RPMI7951 (cell line): ENCODE results near the gene ACE. TPM values are rescaled to one million over a fixed set of nuclear protein-coding genes. Genes with fewer than 3 reads are reported as not detected.

Experiments
- DNase-seq: peaks from one replicate; pipeline ENCODE4 v3.0.0-alpha.2; 2012; ENCODE audit warnings: low read depth
- total RNA-seq: library from RNA; depleted of rRNA; stranded (reverse); fragments of >200 nt; shearing (Covaris generic); gene quantifications from 2 replicates; pipeline ENCODE4 v1.2.3, GENCODE V29; 2014; rRNA removed

The ACE gene
- total RNA-seq, 1 experiment from 2014 or later: 0.72 TPM

DNA sequence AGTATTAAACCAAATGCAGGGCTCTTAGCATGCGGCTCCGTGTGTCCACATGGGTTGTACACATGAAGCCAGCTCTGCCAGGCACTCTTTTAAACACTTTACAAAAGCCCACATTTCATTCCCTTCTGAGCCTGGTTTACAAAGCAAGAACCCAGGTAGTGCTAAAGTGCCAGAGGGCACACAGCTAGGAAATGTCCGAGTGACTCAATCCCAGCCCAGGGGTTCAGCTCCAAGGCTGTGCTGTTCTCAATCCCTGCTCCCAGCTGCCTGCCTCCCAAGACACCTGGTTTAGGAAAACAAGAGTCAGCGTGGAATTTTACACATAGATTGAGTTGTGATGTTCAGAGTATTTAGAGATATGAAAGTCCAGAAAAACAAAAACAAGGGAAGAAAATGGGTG lies 60.1 kb downstream of the ACE start:
- DNase-seq: peak; percentile 58

DNA sequence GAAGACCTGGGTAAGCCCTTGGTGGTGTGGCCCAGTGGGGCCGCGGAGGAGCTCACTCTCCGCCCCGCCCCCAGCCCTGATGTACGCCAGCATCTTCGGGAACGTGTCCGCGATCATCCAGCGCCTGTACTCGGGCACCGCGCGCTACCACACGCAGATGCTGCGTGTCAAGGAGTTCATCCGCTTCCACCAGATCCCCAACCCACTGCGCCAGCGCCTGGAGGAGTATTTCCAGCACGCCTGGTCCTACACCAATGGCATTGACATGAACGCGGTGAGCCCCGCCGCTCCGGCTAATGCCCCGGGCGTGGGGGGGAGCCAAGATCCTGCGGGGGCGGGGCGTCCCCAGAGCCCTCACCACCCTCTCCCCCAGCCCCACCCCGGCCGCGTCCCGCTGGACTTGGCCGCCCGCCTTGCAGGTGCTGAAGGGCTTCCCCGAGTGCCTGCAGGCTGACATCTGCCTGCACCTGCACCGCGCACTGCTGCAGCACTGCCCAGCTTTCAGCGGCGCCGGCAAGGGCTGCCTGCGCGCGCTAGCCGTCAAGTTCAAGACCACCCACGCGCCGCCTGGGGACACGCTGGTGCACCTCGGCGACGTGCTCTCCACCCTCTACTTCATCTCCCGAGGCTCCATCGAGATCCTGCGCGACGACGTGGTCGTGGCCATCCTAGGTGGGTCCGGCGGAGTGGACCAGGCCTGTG lies 61.3 kb downstream of the ACE start:
- peak; percentile 5 for DNase-seq

DNA sequence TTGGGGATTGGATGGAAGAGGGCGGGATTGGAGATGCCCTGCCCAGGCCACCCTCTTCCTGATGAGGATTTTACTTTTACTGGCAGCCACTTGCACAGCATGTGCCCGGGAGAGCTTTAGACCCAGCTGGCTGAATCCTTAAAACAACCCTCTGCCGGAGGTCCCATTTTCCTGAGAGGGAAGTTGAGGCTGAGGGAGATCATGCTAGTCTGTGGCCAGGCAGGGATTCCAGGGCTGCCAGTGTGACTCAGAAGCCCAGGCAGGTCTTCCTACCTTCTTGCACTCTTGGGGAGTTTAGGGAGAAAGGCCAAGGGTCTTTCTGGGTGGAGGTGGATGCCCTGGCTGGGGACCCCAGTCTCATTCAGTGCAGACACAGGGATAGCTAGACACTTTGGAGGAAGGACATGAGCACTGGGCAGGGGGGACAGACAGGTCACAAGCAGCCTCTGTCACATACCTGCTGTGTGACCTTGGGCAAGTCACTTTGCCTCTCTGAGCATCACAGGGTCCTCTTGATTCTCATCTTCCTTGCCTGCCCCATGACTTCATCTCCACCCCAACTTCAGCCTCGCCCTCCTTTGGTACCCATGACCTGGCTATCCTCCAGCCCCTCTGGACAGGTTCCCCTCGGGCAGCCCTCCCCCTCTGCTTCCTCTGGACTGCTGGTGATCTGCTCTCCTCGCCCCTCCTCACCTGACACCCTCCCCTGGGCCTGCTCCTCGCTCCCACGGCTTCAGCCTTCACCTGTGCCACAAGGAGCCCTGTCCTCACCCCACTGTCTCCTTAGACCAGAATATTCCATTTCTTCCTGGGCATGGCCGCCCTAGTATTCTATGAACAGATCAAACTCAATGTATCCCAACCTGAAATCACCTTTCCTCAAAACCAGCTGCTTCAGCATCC lies 62.1 kb downstream of the ACE start:
- DNase-seq: no peak

DNA sequence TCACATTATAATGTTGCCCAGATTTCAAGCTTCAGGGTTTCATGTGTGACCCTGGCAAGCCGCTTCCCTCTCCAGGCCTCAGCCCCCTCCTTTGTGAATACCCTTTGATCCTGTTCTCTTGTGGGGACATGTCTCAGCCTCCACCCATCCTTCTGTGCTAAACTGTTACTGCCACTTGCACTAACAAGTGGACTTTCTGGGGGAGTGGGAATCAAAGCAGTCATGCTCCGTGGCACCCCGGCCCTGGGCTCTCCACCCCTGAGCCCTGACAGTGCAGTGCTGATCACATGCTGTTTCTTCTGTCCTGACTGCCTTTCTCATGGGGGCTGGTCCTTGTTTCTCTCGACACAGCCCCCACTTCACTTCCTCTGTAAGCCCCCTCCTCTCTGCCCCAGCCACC lies 63.7 kb downstream of the ACE start:
- DNase-seq: no peak

DNA sequence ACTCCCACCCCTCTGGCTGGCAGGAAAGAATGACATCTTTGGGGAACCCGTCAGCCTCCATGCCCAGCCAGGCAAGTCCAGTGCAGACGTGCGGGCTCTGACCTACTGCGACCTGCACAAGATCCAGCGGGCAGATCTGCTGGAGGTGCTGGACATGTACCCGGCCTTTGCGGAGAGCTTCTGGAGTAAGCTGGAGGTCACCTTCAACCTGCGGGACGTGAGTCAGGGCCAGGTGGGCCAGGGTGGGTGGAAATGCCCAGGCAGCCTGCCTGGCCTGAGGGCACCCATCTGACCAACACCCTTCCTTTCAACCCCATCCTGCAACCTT lies 65.3 kb downstream of the ACE start:
- DNase-seq: no peak

DNA sequence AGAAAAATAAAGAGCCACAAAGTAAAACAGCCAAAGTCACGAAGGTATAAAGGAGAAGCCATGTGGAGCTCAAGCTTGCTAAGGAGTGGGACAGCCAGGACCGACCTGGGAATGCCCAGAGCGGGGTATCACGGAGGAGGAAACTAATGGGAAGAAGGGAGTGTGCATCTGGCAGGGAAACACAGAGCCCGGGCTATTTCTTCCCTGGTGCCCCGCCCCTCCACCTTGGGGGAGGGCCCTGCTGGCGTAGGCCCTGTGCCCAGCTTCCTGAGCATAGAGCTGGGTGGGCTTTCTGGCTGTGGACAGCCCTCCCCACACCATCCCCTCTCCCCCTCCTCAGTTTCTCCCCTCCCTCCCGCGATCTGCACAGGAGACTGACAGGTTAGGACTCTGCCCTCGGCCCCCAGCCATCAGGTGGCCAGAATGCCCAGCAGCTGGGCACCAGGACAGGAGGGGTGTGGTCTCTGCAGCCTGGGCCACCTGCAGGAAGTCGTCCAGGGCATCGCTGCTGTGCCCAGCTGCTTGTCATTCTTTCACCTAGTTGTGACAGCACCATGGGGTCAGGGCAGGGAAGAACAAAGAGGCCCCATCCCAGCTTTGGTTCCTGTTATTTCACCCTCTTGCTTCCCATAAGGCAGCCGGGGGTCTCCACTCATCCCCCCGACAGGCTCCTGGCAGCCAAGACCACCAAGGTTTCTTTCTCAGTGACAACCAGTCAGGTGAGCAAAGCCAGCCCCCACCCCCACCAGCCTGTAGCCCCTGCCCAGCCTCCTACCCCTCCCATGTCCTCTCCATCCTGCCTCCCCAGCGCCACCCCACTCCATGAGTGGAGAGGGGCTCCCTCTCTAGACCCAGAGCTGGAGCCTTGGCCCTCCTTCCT lies 66.3 kb downstream of the ACE start:
- no peak for DNase-seq

DNA sequence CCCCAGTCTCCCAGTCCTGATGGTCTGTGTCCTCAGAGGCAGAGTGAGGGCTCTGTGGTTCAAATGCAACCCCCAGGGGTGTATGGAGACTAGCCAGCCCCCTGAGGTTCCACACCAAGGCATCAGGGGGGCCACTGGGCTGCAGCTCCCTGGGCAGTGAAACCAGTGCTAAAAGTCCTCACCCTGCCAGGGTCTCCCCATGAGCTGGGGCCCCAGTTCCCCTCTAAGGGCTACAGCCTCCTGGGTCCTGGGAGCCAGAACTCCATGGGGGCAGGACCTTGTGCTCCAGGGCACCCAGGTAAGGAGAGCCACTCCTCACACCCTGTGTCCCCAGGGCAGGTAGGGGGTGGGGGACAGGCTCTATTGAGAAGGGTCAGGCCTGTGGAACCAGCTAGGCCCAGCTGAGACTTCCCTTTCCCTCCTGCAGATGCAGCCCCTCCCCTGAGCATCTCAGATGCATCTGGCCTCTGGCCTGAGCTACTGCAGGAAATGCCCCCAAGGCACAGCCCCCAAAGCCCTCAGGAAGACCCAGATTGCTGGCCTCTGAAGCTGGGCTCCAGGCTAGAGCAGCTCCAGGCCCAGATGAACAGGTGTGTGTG lies 67.1 kb downstream of the ACE start:
- DNase-seq: no peak

DNA sequence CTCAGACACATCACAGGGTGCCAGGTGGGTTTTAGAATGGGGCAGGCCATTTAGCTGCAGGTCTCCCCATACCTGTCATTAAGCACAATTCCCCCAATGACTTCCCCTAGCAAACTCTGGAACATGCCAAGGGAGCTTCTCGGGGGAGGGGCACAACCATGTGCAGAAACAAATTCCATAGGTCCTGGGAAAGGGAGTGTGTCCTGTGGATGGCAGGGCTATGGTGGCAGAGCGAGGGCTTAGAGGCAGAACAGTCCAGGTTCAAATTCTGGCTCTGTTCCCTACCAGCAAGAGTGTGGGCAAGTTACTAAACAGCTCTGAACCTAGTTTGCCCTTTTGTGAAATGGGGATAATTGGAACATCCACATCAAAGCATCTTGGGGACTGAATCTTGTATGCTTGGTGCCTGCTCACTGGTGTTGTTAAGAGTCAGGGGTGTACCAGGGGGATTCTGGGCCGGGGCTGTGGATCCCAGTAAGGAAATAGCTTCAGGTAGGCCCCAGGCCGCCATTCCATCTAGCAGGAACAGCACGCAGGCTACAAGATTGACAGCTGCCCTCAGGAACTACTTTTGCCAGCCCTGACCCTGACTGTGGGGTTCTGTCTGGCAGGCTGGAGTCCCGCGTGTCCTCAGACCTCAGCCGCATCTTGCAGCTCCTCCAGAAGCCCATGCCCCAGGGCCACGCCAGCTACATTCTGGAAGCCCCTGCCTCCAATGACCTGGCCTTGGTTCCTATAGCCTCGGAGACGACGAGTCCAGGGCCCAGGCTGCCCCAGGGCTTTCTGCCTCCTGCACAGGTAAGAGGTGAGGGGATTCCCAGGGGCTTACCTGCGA lies 67.8 kb downstream of the ACE start:
- no peak for DNase-seq

DNA sequence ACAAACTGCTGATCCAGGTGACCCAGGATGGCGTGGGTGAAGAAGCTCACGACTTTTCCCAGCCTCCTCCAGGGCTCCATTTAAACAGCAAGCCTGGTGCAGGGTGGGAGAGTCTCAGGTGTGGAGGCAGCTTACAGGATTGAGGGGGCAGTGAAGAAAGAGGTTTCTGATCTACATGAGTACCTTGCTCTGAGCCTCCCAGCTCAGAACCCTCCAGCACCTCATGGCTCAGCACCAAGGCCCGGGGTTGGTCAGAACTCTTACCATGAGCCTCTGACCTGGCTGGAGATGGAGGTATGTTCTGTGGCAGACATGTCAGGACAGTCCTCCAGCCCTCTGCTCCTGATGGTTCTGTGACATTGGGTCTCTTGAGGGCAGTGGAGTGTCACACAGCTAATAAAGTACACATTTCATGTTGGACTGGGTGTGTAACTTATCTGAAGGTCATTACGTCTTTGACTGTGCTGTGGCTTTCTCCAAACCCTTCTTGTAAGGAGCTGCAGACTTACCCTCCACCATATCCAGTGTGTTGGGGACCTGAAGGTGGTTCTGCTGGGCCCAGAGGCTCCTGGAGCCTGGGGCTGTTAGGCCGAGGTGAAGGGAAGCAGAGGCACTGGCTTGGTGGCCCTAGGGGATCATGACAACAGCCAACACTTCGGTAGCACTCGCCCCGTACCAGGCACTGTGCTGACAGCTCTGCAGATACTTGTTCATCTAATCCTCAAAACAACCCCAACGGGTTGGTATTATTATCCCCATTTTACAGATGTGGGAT lies 69.6 kb downstream of the ACE start:
- DNase-seq: no peak

DNA sequence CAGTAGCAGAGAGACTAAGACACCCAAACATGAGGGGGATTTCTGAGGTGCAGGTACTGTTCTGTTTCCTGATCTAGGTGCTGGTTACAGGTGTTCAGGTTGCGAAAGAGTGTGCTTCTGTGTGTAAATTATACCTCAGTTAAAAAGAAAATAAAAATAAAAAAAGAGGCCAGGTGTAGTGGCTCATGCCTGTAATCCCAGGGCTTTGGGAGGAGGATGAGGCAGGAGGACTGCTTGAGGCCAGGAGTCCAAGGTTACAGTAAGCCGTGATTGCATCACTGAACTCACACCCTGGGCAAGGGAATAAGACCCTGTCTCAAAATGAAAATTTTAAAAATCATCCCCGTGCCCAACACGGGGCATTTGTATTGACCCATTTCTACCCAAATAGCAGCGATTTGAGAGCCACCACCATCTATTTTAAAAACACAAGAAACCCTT lies 70.2 kb downstream of the ACE start:
- no peak for DNase-seq

Other genes with a start within 250 kb of the ACE start
- gene CYB561, start 30.8 kb upstream of the ACE start, total RNA-seq: 9.5 and 10.0 TPM in 2 replicates
- not detected in 2 replicates for gene KCNH6, start 46.3 kb downstream of the ACE start, total RNA-seq
- gene DCAF7, start 73.4 kb downstream of the ACE start, total RNA-seq: 20.7 and 22.2 TPM in 2 replicates
- 12.6 and 16.7 TPM in 2 replicates for gene TACO1, start 123.8 kb downstream of the ACE start, total RNA-seq
- gene MAP3K3, start 145.4 kb downstream of the ACE start, total RNA-seq: 15.3 and 18.1 TPM in 2 replicates
- gene LIMD2, start 223.1 kb downstream of the ACE start, total RNA-seq: 4.9 and 10.2 TPM in 2 replicates